OCI-LY7 (cell line): Measurements from ENCODE around the gene LRRC71.

ENCODE experiments used
- CTCF ChIP-seq: fragments of 200-600 bp; sonication (generic); conservative IDR thresholded peaks from 2 replicates; pipeline ENCODE4 v1.5.1; 2014; ENCODE audit warnings: mild to moderate bottlenecking, antibody characterized with exemption, low read length, moderate library complexity, mixed read lengths
- EZH2phosphoT487 ChIP-seq: fragments of 200-600 bp; sonication (generic); IDR thresholded peaks from 2 replicates; pipeline ENCODE4 v1.6.1; 2018; ENCODE audit warnings: low read depth, borderline replicate concordance, mild to moderate bottlenecking, mixed run types, antibody characterized with exemption, low read length, moderate library complexity, mixed read lengths

- no peak for TF ChIP-seq CTCF
- no peak for TF ChIP-seq EZH2phosphoT487
These were observed 21.7 kb downstream of the LRRC71 start for GRCh38 chr1:156942176-156942575.
